H1 (cell line): ENCODE measurements around the gene ACAD10.
"Not testable (repeated sequence)": the region's sequence is repeated elsewhere in the genome, so short reads cannot be mapped to it uniquely, and the experiment has no call there.

ENCODE experiments used
- ASH2L ChIP-seq: fragments of 200-600, 300-600 bp; sonication (generic); IDR thresholded peaks from one replicate; pipeline ENCODE4 v1.7.1; 2017; ENCODE audit warnings: low read length
- JUND ChIP-seq: IDR thresholded peaks from 2 replicates; pipeline ENCODE4 v1.6.1; 2011; ENCODE audit warnings: mild to moderate bottlenecking, improper control_type of control experiment, low read length
- NRF1 ChIP-seq: IDR thresholded peaks from 2 replicates; pipeline ENCODE4 v1.6.1; 2011; ENCODE audit warnings: mild to moderate bottlenecking, low read depth, low read length, improper control_type of control experiment
- POLR2AphosphoS5 ChIP-seq: IDR thresholded peaks from 2 replicates; pipeline ENCODE4 v1.6.1; 2011; ENCODE audit warnings: low read depth, low read length
- USF2 ChIP-seq: IDR thresholded peaks from 2 replicates; pipeline ENCODE4 v1.6.1; 2011; ENCODE audit warnings: low read length, improper control_type of control experiment
- ZNF274 ChIP-seq: IDR thresholded peaks from 2 replicates; pipeline ENCODE4 v1.7.0; 2012; ENCODE audit warnings: low read length, borderline replicate concordance; ENCODE audit errors: extremely low read depth

GRCh38 chr12:111684485-111685198 is 1.2 kb upstream of the ACAD10 start:
- not testable (repeated sequence) for TF ChIP-seq USF2, POLR2AphosphoS5, ASH2L, ZNF274, JUND, NRF1
